HEK293T (cell line): ENCODE data around the gene METTL24.

ENCODE experiments used
- BHLHE40 ChIP-seq: fragments of 450-650 bp; IDR thresholded peaks from 2 replicates; pipeline ENCODE4 v1.6.1; 2016; ENCODE audit warnings: mild to moderate bottlenecking, moderate library complexity, borderline replicate concordance
- CTBP1 ChIP-seq: fragments of 450-650 bp; IDR thresholded peaks from 2 replicates; pipeline ENCODE4 v1.6.1; 2016; ENCODE audit warnings: borderline replicate concordance
- ELF4 ChIP-seq: fragments of 450-650 bp; IDR thresholded peaks from 2 replicates; pipeline ENCODE4 v1.6.1; 2017; ENCODE audit warnings: antibody characterized with exemption
- FOXK2 ChIP-seq: fragments of 450-650 bp; IDR thresholded peaks from 2 replicates; pipeline ENCODE4 v1.6.1; 2016; ENCODE audit warnings: mild to moderate bottlenecking
- FOXM1 ChIP-seq: fragments of 450-650 bp; IDR thresholded peaks from 2 replicates; pipeline ENCODE4 v1.6.1; 2017; ENCODE audit warnings: mild to moderate bottlenecking, borderline replicate concordance
- L3MBTL2 ChIP-seq: fragments of 450-650 bp; conservative IDR thresholded peaks from 2 replicates; pipeline ENCODE4 v1.6.1; 2016; ENCODE audit warnings: mild to moderate bottlenecking
- LEF1 ChIP-seq: fragments of 450-650 bp; IDR thresholded peaks from 2 replicates; pipeline ENCODE4 v1.6.1; 2017; ENCODE audit warnings: mild to moderate bottlenecking, borderline replicate concordance
- SUZ12 ChIP-seq: fragments of 450-650 bp; IDR thresholded peaks from 2 replicates; pipeline ENCODE4 v1.6.1; 2016; ENCODE audit warnings: mild to moderate bottlenecking
- TARDBP ChIP-seq: fragments of 450-650 bp; IDR thresholded peaks from 2 replicates; pipeline ENCODE4 v1.6.1; 2016

GRCh38 chr6:110368284-110368683, 10.1 kb upstream of the METTL24 start:
- TF ChIP-seq L3MBTL2, result no peak
- no peak for TF ChIP-seq CTBP1
- TF ChIP-seq FOXK2, result no peak
- TF ChIP-seq ELF4, result no peak
- no peak for TF ChIP-seq FOXM1
- no peak for TF ChIP-seq SUZ12
- TF ChIP-seq BHLHE40, result no peak
- TF ChIP-seq TARDBP, result no peak
- no peak for TF ChIP-seq LEF1
